GM12891 (cell line): ENCODE results near the gene MLXIP.

Source experiments
- PAX5 ChIP-seq: IDR thresholded peaks from 2 replicates; pipeline ENCODE4 v1.6.1; 2011; ENCODE audit warnings: low read length, moderate library complexity, mild to moderate bottlenecking; ENCODE audit not compliant: insufficient read depth, severe bottlenecking
- POLR2A ChIP-seq: IDR thresholded peaks from 2 replicates; pipeline ENCODE4 v1.6.1; 2011; ENCODE audit warnings: low read depth, low read length, control low read depth
- POLR2AphosphoS5 ChIP-seq: IDR thresholded peaks from 2 replicates; pipeline ENCODE4 v1.6.1; 2011; ENCODE audit warnings: low read depth, low read length, control low read depth
- SPI1 ChIP-seq: IDR thresholded peaks from 2 replicates; pipeline ENCODE4 v1.6.1; 2011; ENCODE audit warnings: low read depth, low read length, control low read depth

DNA sequence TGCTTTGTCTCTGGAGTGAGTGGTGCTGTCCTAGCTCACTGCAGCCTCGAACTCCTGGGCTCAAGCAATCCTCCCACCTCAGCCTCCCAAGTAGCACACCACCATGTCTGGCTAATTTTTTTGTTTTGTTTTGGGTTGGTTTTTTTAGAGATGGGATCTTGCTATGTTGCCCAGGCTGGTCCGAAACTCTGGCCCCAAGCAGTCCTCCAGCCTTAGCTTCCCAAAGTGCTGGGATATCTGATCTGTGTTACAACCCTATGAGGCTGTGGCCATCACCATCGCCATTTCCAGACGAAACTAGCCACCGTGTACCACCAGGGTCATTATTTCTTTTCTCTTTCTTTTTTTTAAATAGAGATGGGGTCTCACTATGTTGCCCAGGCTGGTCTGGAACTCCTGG lies 92.8 kb downstream of the MLXIP start:
- no peak for TF ChIP-seq POLR2A
- TF ChIP-seq POLR2AphosphoS5: no peak
- no peak for TF ChIP-seq PAX5
- no peak for TF ChIP-seq SPI1
